Measurements from ENCODE around the gene SIAE.

DNA sequence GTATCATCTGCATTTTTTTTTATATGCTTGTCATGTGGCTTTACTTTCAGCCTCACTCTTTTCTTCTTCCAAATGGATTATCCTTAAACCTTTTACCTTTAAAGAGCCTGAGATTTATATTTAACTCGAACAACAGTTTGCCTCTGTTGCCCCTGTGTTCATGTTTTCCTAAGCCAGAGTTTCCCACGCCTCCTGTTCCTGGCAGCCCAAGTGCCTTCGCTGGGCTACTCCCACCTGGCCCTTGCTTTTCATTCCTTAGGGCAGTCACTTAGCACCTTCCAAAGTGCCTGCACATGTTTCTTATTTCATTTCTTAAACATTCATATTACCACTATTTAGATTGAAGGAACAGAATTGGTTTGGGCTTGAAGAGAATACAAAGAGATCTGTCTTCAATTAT, 37.6 kb downstream of the SIAE start:
- TF ChIP-seq, protein P1, sequence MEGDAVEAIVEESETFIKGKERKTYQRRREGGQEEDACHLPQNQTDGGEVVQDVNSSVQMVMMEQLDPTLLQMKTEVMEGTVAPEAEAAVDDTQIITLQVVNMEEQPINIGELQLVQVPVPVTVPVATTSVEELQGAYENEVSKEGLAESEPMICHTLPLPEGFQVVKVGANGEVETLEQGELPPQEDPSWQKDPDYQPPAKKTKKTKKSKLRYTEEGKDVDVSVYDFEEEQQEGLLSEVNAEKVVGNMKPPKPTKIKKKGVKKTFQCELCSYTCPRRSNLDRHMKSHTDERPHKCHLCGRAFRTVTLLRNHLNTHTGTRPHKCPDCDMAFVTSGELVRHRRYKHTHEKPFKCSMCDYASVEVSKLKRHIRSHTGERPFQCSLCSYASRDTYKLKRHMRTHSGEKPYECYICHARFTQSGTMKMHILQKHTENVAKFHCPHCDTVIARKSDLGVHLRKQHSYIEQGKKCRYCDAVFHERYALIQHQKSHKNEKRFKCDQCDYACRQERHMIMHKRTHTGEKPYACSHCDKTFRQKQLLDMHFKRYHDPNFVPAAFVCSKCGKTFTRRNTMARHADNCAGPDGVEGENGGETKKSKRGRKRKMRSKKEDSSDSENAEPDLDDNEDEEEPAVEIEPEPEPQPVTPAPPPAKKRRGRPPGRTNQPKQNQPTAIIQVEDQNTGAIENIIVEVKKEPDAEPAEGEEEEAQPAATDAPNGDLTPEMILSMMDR (IDR thresholded peaks at IDR 0.05; ENCODE audit: low read depth, low read length) = no peak
- TF ChIP-seq POLR2A (IDR thresholded peaks at IDR 0.05; ENCODE audit: extremely low read depth, insufficient read length) = no peak

Data from NB4 (cell line).